Measurements from ENCODE around the gene PC.
"Not testable (repeated sequence)": the region's sequence is repeated elsewhere in the genome, so short reads cannot be mapped to it uniquely, and the experiment has no call there.

PC gene

GRCh38 chr11:66810576-66811185, 147.5 kb downstream of the PC start:
- H3K4me3 ChIP-seq (ENCODE audit: low read depth, low read length): no peak overlapping the region
- no peak for TF ChIP-seq CTCF (IDR thresholded peaks at IDR 0.05; ENCODE audit: low read depth, low read length)

GRCh38 chr11:66809592-66809991, 148.6 kb downstream of the PC start:
- TF ChIP-seq CTCF (IDR thresholded peaks at IDR 0.05; ENCODE audit: low read depth, low read length): no peak
- no peak overlapping the region for H3K4me3 ChIP-seq (ENCODE audit: low read depth, low read length)

- no peak for TF ChIP-seq CTCF (IDR thresholded peaks at IDR 0.05; ENCODE audit: low read depth, low read length)
- H3K4me3 ChIP-seq (ENCODE audit: low read depth, low read length): no peak overlapping the region
These were observed 157.3 kb downstream of the PC start for GRCh38 chr11:66800720-66801428.

- not testable (repeated sequence) for H3K4me3 ChIP-seq (ENCODE audit: low read depth, low read length)
These were observed 158.4 kb downstream of the PC start for GRCh38 chr11:66799815-66800214.

All from WI38 (cell line).